ENCODE results near the gene FOXP2. TPM values are rescaled to one million over a fixed set of nuclear protein-coding genes. Genes with fewer than 3 reads are reported as not detected.

FOXP2 gene
- total RNA-seq, 1 donor = 17.4 TPM

DNA sequence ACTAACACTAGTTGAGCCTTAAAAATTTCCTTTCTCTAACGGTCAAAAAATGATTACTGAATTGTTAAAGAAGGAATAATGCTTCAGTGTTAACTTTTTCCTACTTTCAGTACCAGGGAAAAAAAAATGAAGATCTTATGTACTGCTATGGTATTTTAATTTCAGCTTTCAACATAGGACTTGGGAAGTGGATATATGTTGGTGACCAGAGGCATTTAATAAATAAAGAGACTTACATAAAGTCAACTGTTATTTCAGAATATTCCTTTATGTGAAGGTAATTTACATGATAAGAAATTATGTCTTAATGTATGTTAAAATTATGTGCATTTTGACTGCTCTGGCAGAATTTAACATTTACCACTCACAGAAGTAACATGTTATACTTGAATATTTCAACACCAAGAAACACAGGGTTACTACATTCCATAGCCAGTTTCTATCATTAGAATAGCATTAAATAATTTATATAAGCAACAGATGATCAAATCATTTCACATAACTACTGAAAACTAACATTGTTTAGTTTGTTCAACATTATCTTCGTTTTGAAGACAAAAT, 257.0 kb downstream of the FOXP2 start:
- H3K4me3 ChIP-seq (ENCODE audit: low read depth, low read length) = no peak overlapping the region
- DNase-seq (ENCODE audit: low read depth) = no peak
- TF ChIP-seq, protein P1, sequence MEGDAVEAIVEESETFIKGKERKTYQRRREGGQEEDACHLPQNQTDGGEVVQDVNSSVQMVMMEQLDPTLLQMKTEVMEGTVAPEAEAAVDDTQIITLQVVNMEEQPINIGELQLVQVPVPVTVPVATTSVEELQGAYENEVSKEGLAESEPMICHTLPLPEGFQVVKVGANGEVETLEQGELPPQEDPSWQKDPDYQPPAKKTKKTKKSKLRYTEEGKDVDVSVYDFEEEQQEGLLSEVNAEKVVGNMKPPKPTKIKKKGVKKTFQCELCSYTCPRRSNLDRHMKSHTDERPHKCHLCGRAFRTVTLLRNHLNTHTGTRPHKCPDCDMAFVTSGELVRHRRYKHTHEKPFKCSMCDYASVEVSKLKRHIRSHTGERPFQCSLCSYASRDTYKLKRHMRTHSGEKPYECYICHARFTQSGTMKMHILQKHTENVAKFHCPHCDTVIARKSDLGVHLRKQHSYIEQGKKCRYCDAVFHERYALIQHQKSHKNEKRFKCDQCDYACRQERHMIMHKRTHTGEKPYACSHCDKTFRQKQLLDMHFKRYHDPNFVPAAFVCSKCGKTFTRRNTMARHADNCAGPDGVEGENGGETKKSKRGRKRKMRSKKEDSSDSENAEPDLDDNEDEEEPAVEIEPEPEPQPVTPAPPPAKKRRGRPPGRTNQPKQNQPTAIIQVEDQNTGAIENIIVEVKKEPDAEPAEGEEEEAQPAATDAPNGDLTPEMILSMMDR (IDR thresholded peaks at IDR 0.05; ENCODE audit: insufficient read depth, low read length) = no peak

DNA sequence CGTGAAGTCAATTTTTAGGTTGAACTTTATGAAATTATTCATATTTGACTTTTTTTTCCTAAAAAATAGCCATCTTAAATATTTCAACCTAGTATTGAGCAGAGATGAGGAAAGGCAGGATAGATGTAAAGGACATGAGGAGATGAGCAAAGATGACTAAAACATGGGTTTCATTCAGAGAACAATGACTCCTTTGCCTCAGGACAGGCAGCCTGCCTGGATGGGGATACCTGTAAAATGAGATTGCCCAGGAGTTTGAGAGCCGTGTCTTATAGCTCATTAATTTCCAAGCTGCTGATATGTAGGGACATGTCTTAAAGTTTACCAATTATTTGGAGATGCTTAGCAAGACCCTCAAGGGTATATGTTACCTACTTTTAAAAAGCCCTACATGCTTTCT, 263.5 kb downstream of the FOXP2 start:
- no peak for DNase-seq (ENCODE audit: low read depth)
- no peak overlapping the region for H3K4me3 ChIP-seq (ENCODE audit: low read depth, low read length)
- TF ChIP-seq, protein P1 (IDR thresholded peaks at IDR 0.05; ENCODE audit: insufficient read depth, low read length) = no peak

DNA sequence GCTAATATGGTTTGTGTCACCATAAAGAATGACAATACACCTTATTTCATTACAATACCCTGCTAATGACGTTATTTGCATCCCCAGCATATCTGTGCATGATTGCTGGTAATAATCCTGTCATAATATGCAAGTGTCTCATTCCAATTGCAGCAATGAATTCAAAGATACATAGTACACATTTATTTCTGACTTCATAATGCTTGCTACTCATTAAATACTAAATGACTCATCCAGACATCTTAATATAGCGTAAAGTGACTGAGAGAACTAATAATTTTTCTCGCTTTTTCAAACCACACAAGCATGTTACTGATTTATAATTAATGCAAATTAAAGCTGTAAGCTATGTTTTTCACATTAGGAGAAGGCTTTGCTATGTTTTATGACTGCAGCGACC, 272.6 kb downstream of the FOXP2 start:
- TF ChIP-seq, protein P1 (IDR thresholded peaks at IDR 0.05; ENCODE audit: insufficient read depth, low read length) = no peak
- no peak overlapping the region for H3K4me3 ChIP-seq (ENCODE audit: low read depth, low read length)
- DNase-seq (ENCODE audit: low read depth) = no peak

DNA sequence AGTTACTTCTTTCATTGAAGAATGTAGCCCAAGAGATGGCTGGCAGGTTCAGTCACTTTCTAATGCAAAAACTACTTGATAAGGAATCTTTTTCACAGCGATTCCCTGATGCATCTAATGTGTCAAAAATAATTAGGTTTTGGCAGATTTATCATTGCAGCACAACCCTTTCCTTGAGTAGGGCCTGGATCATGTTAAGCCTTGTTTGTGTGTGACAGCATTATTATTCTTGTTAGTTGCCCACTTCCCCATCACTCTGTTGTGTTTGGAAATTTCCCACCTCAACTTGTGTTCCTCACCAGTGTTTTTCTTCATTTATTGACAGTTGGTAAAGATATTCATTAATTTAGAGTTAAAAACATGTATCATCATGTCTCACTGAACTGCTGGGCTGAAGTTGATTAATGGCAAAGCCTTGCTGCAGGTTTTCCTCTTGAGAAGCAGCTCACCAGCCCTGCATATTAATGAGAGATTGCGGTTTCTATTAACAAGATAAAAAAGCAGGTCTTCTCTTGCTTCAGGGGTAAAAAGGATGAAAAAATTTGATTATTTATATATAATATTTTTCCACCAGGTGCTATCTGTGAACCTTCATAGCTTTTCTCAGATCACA, 273.9 kb downstream of the FOXP2 start:
- TF ChIP-seq, protein P1 (IDR thresholded peaks at IDR 0.05; ENCODE audit: insufficient read depth, low read length) = no peak
- no peak overlapping the region for H3K4me3 ChIP-seq (ENCODE audit: low read depth, low read length)
- DNase-seq (ENCODE audit: low read depth) = no peak

DNA sequence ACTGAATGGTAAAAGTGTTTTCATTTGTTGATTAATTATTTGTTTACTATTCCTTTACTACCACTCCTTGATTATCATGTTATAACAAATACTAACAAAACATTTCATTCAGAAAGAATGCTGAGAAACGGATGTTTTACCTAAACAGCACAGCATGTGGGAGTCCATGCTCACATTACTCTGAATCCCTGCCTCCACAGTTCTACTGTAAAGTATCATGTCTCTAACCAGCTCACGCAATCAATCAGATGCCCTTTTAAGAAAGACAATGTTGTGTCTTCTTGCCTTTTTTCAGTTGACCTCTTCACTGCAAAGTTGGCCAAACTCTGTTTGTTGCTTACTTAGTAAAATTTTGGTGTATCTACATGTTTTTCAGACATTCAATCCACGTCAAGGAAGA, 274.8 kb downstream of the FOXP2 start:
- no peak for DNase-seq (ENCODE audit: low read depth)
- H3K4me3 ChIP-seq (ENCODE audit: low read depth, low read length) = no peak overlapping the region
- TF ChIP-seq, protein P1 (IDR thresholded peaks at IDR 0.05; ENCODE audit: insufficient read depth, low read length) = no peak

DNA sequence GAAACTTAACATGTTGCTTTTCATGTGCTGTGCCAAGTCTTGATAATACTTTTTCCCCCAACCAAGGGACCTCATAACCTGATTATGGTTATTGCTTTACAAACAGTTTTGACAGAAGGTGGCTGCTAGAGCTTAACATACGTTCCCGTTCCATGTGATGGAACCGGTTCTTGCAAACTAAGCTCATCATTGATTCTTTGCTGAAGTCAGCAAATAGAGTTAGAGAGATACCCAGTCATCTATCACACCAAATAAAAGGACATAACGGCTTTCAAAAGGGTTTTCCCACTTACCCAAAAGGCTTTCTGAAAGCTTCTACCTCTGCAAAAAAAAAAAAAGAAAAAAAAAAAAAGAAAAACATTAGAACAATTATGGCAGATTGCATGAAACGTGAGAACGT, 277.0 kb downstream of the FOXP2 start:
- no peak overlapping the region for H3K4me3 ChIP-seq (ENCODE audit: low read depth, low read length)
- DNase-seq (ENCODE audit: low read depth) = no peak
- TF ChIP-seq, protein P1 (IDR thresholded peaks at IDR 0.05; ENCODE audit: insufficient read depth, low read length) = no peak

DNA sequence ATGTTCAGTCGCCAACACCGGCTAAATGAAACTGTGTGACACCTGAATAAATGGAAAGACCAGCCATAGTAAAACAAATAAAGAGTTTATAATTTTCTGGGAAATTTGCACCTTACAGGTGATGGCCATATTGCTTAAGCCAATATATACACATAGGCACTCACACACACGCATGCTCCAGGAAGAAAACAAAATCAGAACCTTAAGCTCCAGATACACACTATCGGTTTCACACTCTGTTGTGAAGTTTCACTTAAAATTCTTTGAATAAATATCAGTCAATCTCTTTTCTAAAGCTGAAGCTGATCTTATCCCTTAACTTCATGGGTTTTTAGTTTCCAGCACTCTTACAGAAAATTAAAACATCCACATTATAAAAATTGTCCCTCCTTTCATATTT, 280.6 kb downstream of the FOXP2 start:
- DNase-seq (ENCODE audit: low read depth) = no peak
- TF ChIP-seq, protein P1 (IDR thresholded peaks at IDR 0.05; ENCODE audit: insufficient read depth, low read length) = no peak
- no peak overlapping the region for H3K4me3 ChIP-seq (ENCODE audit: low read depth, low read length)
